ENCODE results near the gene BCS1L. TPM values are rescaled to one million over a fixed set of nuclear protein-coding genes. Genes with fewer than 3 reads are reported as not detected.

Gene BCS1L
- total RNA-seq, 4 donors from 2014 or later = 7.4 to 40.0 (median 29.9) TPM; not detected in 1

- H3K9me3 ChIP-seq = no peaks in the 10 kb centered on the region
- no peak overlapping the region for H3K27ac ChIP-seq
- H3K27me3 ChIP-seq = no peaks in the 10 kb centered on the region
- H3K4me3 ChIP-seq = no peak overlapping the region
- intact Hi-C loops (cut with DNase I; ENCODE audit: low total_unique reads) = no loop called here
- H3K4me1 ChIP-seq = no peaks in the 10 kb centered on the region
- DNase-seq = no peak
- H3K36me3 ChIP-seq = no peaks in the 10 kb centered on the region
- no peak for TF ChIP-seq CTCF (IDR thresholded peaks at IDR 0.05)
- TF ChIP-seq POLR2A (IDR thresholded peaks at IDR 0.05) = no peak
These were observed 23.8 kb upstream of the BCS1L start for GRCh38 chr2:218635719-218636118.

- intact Hi-C loops (cut with DNase I; ENCODE audit: low total_unique reads) = no loop called here
- no peak overlapping the region for H3K27ac ChIP-seq
- no peaks in the 10 kb centered on the region for H3K27me3 ChIP-seq
- TF ChIP-seq CTCF (IDR thresholded peaks at IDR 0.05) (no peak), POLR2A (IDR thresholded peaks at IDR 0.05) (no peak)
- no peak for DNase-seq
- no peaks in the 10 kb centered on the region for H3K36me3 ChIP-seq
- no peaks in the 10 kb centered on the region for H3K9me3 ChIP-seq
- no peak overlapping the region for H3K4me3 ChIP-seq
- H3K4me1 ChIP-seq = no peaks in the 10 kb centered on the region
These were observed 21.1 kb upstream of the BCS1L start for GRCh38 chr2:218638372-218638771.

GRCh38 chr2:218642121-218642656 is 17.3 kb upstream of the BCS1L start:
- DNase-seq = no peak
- intact Hi-C loops (cut with DNase I; ENCODE audit: low total_unique reads) = no loop called here
- no peak for TF ChIP-seq POLR2A (IDR thresholded peaks at IDR 0.05)
- no peak for TF ChIP-seq CTCF (IDR thresholded peaks at IDR 0.05)

GRCh38 chr2:218642786-218643185 is 16.7 kb upstream of the BCS1L start:
- TF ChIP-seq POLR2A (IDR thresholded peaks at IDR 0.05) = no peak
- no peak for TF ChIP-seq CTCF (IDR thresholded peaks at IDR 0.05)
- Histone ChIP-seq H3K4me1 (no peaks in the 10 kb centered on the region), H3K9me3 (no peaks in the 10 kb centered on the region), H3K36me3 (no peaks in the 10 kb centered on the region), H3K27me3 (no peaks in the 10 kb centered on the region), H3K4me3 (no peak overlapping the region), H3K27ac (no peak overlapping the region)
- intact Hi-C loops (cut with DNase I; ENCODE audit: low total_unique reads) = no loop called here
- no peak for DNase-seq

More at GRCh38 chr2:218642121-218642656, 17.3 kb upstream of the BCS1L start:
- Histone ChIP-seq H3K27me3 (no peaks in the 10 kb centered on the region), H3K9me3 (no peaks in the 10 kb centered on the region), H3K4me1 (no peaks in the 10 kb centered on the region), H3K27ac (no peak overlapping the region), H3K36me3 (no peaks in the 10 kb centered on the region), H3K4me3 (no peak overlapping the region)

- Histone ChIP-seq H3K27ac (no peak overlapping the region), H3K4me1 (no peaks in the 10 kb centered on the region), H3K36me3 (no peaks in the 10 kb centered on the region), H3K27me3 (no peaks in the 10 kb centered on the region), H3K4me3 (no peak overlapping the region), H3K9me3 (no peaks in the 10 kb centered on the region)
- TF ChIP-seq CTCF (IDR thresholded peaks at IDR 0.05) (no peak), POLR2A (IDR thresholded peaks at IDR 0.05) (no peak)
- intact Hi-C loops (cut with DNase I; ENCODE audit: low total_unique reads) = no loop called here
- no peak for DNase-seq
These were observed 15.7 kb upstream of the BCS1L start for GRCh38 chr2:218643751-218644310.
